Activated CD8-positive, alpha-beta T cell treated with anti-CD3 and anti-CD28 coated beads for 36 hours (primary cell): ENCODE results near the gene HMCN1. TPM values are rescaled to one million over a fixed set of nuclear protein-coding genes. Genes with fewer than 3 reads are reported as not detected.

Experiments
- ATAC-seq: fragments of 200-7000 bp; cut with Tn5 transposase; one replicate; pipeline ENCODE4 v1.10.0; 2021; ENCODE audit warnings: mild to moderate bottlenecking, moderate library complexity
- CTCF ChIA-PET: fragments of 350-600 bp; sonication (Branson Sonifier 250); formaldehyde crosslinking; loops from one replicate; lab custom pipeline; 2021; ENCODE audit warnings: antibody characterized with exemption; lab: Charles Lee
- POLR2A ChIA-PET: fragments of 350-600 bp; sonication (Branson Sonifier 250); formaldehyde crosslinking; loops from one replicate; lab custom pipeline; 2021; ENCODE audit warnings: antibody characterized with exemption; lab: Charles Lee
- DNase-seq: peaks from one replicate; pipeline ENCODE4 v3.0.0-alpha.2; 2020
- H3K27ac Mint-ChIP-seq: one replicate; pipeline ENCODE4 v1.8.0; 2021; ENCODE audit warnings: mild to moderate bottlenecking, mixed read lengths
- H3K27me3 Mint-ChIP-seq: one replicate; pipeline ENCODE4 v1.8.0; 2021; ENCODE audit warnings: mixed read lengths
- H3K36me3 Mint-ChIP-seq: one replicate; pipeline ENCODE4 v1.8.0; 2021; ENCODE audit warnings: low read depth, mixed read lengths
- H3K4me1 Mint-ChIP-seq: one replicate; pipeline ENCODE4 v1.8.0; 2021; ENCODE audit warnings: low read depth, mixed read lengths
- H3K4me3 Mint-ChIP-seq: one replicate; pipeline ENCODE4 v1.8.0; 2021; ENCODE audit warnings: mild to moderate bottlenecking, moderate library complexity, mixed read lengths
- H3K9me3 Mint-ChIP-seq: one replicate; pipeline ENCODE4 v1.8.0; 2021; ENCODE audit warnings: mixed read lengths
- intact Hi-C: fragments of 100-400 bp; cut with micrococcal nuclease; formaldehyde crosslinking; loops from one replicate; pipeline ENCODE4 v1.10.0; 2022
- total RNA-seq, 2 experiments: library from RNA; stranded (reverse); gene quantifications; one replicate each; pipeline ENCODE4 v1.2.3, GENCODE V29; 2021
- TF ChIP-seq, protein P1 (sequence below): fragments of 200-600 bp; IDR thresholded peaks from one replicate; pipeline ENCODE4 v1.8.0; 2022; ENCODE audit warnings: antibody characterized with exemption, mild to moderate bottlenecking

HMCN1 gene
- total RNA-seq, 2 experiments from 2014 or later, result not detected

DNA sequence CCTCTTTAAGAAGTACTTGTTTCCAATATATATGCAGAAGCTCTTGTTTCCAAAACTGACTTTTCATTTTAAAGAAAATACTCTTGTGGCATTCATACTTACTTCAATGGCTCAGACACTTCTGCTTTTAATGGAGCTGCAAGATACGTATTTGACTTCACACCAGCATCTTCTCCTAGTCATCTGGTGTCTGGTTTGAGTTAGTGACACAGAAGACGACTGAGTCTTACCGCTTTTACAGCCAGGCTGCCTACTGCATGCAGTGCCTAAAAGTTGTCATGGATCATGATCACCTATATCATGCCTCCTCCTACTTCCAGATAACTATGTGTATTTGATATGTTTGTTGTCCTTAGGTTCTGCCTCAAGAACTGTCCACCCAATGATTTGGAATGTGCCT lies 455.0 kb downstream of the HMCN1 start:
- DNase-seq (no peak), ATAC-seq (no peak)
- Mint-ChIP-seq H3K9me3 (no peaks in the 10 kb centered on the region), H3K27ac (no peak overlapping the region), H3K27me3 (peaks cover 8% of the 10 kb centered on the region), H3K4me1 (peaks cover 8% of the 10 kb centered on the region), H3K36me3 (no peaks in the 10 kb centered on the region), H3K4me3 (no peak overlapping the region)
- intact Hi-C loops, result no loop called here
- CTCF ChIA-PET, result no interaction called here
- TF ChIP-seq, protein P1, sequence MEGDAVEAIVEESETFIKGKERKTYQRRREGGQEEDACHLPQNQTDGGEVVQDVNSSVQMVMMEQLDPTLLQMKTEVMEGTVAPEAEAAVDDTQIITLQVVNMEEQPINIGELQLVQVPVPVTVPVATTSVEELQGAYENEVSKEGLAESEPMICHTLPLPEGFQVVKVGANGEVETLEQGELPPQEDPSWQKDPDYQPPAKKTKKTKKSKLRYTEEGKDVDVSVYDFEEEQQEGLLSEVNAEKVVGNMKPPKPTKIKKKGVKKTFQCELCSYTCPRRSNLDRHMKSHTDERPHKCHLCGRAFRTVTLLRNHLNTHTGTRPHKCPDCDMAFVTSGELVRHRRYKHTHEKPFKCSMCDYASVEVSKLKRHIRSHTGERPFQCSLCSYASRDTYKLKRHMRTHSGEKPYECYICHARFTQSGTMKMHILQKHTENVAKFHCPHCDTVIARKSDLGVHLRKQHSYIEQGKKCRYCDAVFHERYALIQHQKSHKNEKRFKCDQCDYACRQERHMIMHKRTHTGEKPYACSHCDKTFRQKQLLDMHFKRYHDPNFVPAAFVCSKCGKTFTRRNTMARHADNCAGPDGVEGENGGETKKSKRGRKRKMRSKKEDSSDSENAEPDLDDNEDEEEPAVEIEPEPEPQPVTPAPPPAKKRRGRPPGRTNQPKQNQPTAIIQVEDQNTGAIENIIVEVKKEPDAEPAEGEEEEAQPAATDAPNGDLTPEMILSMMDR, result no peak
- POLR2A ChIA-PET, result no interaction called here

DNA sequence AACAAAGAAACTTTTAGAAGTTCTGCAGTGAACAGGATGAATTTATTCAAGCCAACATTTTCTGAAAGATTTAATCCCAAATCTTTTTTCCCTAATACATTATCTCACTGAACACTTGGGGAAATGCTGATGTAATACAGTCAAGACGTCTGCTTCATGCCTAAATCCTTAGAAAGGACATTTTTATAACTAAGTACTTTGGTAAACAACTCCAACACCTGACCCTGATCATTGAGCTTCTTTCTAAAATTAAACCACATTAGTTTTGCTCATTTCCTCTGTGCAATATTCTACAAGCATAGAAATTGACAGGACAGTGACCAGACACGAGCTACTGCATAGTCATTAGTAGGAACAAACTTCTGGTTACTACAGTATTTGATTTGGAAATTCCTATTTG lies 457.3 kb downstream of the HMCN1 start:
- DNase-seq, result no peak
- Mint-ChIP-seq H3K27ac (no peak overlapping the region), H3K27me3 (peaks cover 13% of the 10 kb centered on the region), H3K4me1 (peaks cover 6% of the 10 kb centered on the region), H3K4me3 (no peak overlapping the region), H3K36me3 (no peaks in the 10 kb centered on the region), H3K9me3 (no peaks in the 10 kb centered on the region)
- ChIA-PET CTCF (no interaction called here), POLR2A (no interaction called here)
- no peak for ATAC-seq
- TF ChIP-seq, protein P1, result no peak
- intact Hi-C loops, result no loop called here

DNA sequence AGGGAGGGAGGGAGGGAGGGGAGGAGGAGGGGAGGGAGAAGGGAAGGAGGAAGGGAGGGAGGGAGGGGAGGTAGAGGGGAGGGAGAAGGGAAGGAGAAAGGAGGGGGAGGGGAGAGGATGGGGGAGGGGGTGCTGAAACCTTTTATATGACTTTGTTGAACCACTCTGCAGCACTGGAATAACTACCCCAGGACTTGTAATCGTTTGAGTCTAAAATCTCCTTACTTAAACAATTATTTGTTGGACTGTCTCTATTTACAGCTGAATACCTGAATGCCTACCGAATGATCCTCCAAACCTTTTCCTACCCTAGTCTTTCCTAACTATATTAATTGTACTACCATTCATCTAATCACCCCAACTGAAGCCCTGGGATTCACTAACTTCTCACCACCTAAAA lies 459.0 kb downstream of the HMCN1 start:
- H3K27me3 Mint-ChIP-seq, result peaks cover 11% of the 10 kb centered on the region
- no peaks in the 10 kb centered on the region for H3K36me3 Mint-ChIP-seq
- H3K9me3 Mint-ChIP-seq, result no peaks in the 10 kb centered on the region
- POLR2A ChIA-PET, result no interaction called here
- DNase-seq, result no peak
- TF ChIP-seq, protein P1, result no peak
- no peak overlapping the region for H3K27ac Mint-ChIP-seq
- CTCF ChIA-PET, result no interaction called here
- intact Hi-C loops, result no loop called here
- peaks cover under 1% of the 10 kb centered on the region for H3K4me1 Mint-ChIP-seq
- no peak overlapping the region for H3K4me3 Mint-ChIP-seq
- no peak for ATAC-seq

DNA sequence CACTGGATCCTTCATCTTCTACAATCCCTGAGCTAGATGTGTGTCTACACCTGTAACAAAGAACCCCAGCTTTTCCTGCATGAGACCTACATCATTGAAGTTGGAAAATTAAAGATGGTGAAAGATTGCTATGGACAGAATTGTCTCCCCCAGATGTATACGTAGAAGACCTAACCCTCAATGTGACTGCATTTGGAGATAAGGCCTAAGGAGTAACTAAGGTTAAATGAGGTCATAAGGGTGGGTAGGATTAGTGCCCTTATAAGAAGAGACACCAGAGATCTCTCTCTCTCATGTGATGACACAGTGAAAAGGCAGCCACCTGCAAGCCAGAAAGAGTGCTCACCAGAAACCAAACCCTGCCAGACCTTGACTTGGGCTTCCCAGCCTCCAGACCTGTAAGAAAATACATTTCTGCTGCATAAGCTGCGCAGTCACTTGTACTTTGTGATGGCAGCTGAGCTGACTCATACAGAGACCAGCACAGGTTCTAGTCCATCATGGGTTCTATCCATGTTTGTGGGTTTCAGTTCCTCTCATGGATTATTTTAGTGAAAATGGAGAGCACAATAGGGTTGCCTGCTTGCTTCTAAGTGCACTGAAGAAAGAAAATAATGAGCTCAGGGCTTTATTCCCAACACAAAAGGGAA lies 460.0 kb downstream of the HMCN1 start:
- no peak overlapping the region for H3K4me3 Mint-ChIP-seq
- H3K36me3 Mint-ChIP-seq, result no peaks in the 10 kb centered on the region
- H3K9me3 Mint-ChIP-seq, result no peaks in the 10 kb centered on the region
- TF ChIP-seq, protein P1, result no peak
- ATAC-seq (no peak), DNase-seq (no peak)
- peaks cover 12% of the 10 kb centered on the region for H3K27me3 Mint-ChIP-seq
- POLR2A ChIA-PET, result no interaction called here
- intact Hi-C loops, result no loop called here
- no peak overlapping the region for H3K27ac Mint-ChIP-seq
- H3K4me1 Mint-ChIP-seq, result no peaks in the 10 kb centered on the region
- CTCF ChIA-PET, result no interaction called here

DNA sequence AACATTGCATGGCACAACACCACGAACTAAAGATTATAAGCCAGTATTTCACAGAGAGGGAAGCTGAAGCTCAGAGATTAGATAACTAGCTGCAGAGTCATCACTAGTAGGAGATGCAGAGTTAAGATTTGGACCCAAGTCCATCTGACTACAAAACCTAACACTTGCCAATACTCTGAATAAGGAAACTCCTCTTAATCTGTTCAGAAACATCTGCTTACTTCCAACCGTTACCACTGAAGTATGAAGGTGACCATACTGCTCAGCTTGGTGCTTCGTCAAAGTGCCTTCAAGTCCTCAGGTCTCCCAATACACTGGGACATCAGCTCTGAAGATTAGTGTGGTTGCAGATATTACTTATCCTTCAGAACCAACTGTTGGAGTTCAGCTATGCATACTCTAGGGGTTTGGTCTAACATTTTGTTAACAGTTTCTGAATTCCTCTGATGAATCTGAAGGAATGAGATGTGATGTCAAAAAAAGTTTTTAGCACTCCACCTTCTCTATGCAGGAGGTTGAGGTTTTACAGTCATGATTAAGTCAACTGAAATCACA lies 461.3 kb downstream of the HMCN1 start:
- Mint-ChIP-seq H3K9me3 (no peaks in the 10 kb centered on the region), H3K27me3 (peaks cover 13% of the 10 kb centered on the region), H3K4me1 (no peaks in the 10 kb centered on the region), H3K4me3 (no peak overlapping the region), H3K36me3 (no peaks in the 10 kb centered on the region), H3K27ac (no peak overlapping the region)
- ATAC-seq, result no peak
- TF ChIP-seq, protein P1, result no peak
- CTCF ChIA-PET, result no interaction called here
- DNase-seq, result no peak
- intact Hi-C loops, result no loop called here
- POLR2A ChIA-PET, result no interaction called here
